ENCODE results near the gene LPAR2.
A peak's percentile ranks its signal among the peaks of the same experiment; 100 is the strongest.
"Not testable (repeated sequence)": the region's sequence is repeated elsewhere in the genome, so short reads cannot be mapped to it uniquely, and the experiment has no call there.

LPAR2 gene

GRCh38 chr19:19628501-19629134, 598 bp upstream of the LPAR2 start:
- H3K27me3 Mint-ChIP-seq: no peaks in the 10 kb centered on the region
- ATAC-seq: peak; percentile 47
- no peaks in the 10 kb centered on the region for H3K9me3 Mint-ChIP-seq
- peak; percentile 57 for DNase-seq
- H3K36me3 Mint-ChIP-seq (ENCODE audit: low read depth): peaks cover 16% of the 10 kb centered on the region
- H3K4me3 Mint-ChIP-seq: peak overlapping the region; percentile 54
- H3K27ac Mint-ChIP-seq: peak overlapping the region; percentile 73
- H3K4me1 Mint-ChIP-seq: peaks cover 22% of the 10 kb centered on the region

DNA sequence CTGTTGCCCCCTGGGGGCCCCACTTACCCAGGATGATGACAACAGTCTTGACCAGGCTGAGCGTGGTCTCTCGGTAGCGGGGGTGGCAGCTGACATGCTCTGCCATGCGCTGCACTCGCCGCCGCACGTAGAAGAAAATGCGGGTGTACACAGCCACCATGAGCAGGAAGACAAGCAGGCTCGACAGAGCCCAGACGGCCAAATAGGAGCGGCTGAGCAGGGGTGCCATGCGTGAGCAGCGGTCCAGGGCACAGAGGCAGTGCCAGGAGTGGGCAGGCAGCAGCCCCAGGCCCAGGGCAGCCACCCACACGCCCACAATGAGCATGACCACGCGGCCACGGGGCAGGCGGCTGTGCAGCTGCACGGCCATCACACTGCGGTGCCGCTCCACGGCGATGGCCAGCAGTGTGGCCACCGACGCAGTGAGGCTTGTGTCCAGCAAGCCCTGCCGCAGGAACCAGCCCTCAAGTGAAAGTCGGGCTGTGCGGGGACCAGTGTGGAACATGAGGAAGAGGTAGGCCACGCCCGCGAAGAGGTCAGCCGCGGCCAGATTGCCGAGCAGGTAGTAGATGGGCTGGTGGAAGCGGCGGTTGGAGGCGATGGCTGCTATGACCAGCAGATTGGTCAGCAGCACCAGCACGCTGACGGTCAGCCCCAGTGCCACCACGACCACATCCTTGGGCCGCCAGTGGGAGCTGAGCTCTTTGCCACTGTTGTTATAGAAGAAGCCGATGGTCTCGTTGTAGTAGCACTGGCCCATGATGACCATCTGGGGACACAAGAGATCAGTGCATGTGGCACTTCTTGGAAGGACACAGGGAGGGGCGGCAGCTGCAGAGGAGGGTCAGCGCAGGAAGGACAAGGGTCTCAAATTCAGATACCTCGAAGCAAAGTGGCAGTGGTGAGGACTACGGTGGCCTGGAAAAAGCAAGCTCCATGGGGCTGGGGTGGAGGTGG, 1.2 kb downstream of the LPAR2 start:
- DNase-seq: no peak
- ATAC-seq: no peak
- peak overlapping the region; percentile 85 for H3K4me3 Mint-ChIP-seq
- no peaks in the 10 kb centered on the region for H3K27me3 Mint-ChIP-seq
- H3K4me1 Mint-ChIP-seq: peaks cover 22% of the 10 kb centered on the region
- peak overlapping the region; percentile 91 for H3K27ac Mint-ChIP-seq
- no peaks in the 10 kb centered on the region for H3K9me3 Mint-ChIP-seq
- H3K36me3 Mint-ChIP-seq (ENCODE audit: low read depth): peaks cover 9% of the 10 kb centered on the region

DNA sequence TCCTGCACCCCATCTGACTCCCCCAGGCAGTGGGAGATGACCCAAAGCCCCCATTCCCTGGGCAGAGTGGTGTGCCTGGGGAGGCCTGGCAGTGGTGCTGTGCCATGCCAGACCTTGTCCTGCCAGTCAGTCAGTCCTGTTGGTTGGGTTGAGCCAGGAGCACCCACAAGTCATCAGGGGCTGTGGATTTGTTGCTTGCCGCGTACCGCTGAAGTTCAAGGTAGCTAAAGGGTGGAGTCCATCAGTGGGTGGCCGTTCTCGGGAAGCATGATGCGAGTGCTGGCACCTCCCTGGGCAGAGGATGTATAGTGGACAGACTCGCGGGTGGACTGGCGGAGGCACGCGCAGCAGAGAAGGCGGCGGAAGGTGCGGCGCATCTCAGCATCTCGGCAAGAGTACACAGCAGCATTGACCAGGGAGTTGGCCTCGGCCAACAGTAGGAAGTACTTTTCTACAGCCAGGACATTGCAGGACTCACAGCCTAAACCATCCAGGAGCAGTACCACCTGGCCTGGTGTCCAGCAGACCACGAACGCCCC, 3.9 kb downstream of the LPAR2 start:
- no peak overlapping the region for H3K27ac Mint-ChIP-seq
- H3K9me3 Mint-ChIP-seq: no peaks in the 10 kb centered on the region
- peaks cover 27% of the 10 kb centered on the region for H3K4me1 Mint-ChIP-seq
- no peak overlapping the region for H3K4me3 Mint-ChIP-seq
- no peaks in the 10 kb centered on the region for H3K27me3 Mint-ChIP-seq
- no peak for DNase-seq
- no peak for ATAC-seq
- peaks cover 6% of the 10 kb centered on the region for H3K36me3 Mint-ChIP-seq (ENCODE audit: low read depth)

DNA sequence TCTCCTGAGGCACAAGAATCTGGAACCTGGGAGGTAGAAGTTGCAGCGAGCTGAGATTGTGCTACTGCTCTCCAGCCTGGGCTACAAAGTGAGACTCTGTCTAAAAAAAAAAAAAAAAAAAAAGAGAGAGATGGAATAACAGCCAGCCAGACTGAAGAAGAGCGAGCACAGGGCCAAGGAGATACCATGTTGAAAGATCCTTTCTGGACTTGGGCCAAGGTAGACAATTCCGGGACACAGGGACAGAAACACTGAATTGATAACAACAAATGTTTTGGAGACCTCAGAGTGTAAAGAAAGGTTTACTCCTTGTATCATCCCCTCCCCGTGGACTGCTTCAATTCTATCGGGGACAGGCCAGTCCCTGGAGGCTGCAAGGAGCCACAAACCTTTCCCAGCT, 4.6 kb downstream of the LPAR2 start:
- no peaks in the 10 kb centered on the region for H3K27me3 Mint-ChIP-seq
- DNase-seq (no peak), ATAC-seq (no peak)
- peaks cover 28% of the 10 kb centered on the region for H3K4me1 Mint-ChIP-seq
- no peak overlapping the region for H3K4me3 Mint-ChIP-seq
- H3K36me3 Mint-ChIP-seq (ENCODE audit: low read depth): peaks cover 4% of the 10 kb centered on the region
- H3K27ac Mint-ChIP-seq: no peak overlapping the region
- H3K9me3 Mint-ChIP-seq: no peaks in the 10 kb centered on the region

GRCh38 chr19:19619849-19620210, 8.2 kb downstream of the LPAR2 start:
- H3K4me3 Mint-ChIP-seq: no peak overlapping the region
- no peak overlapping the region for H3K27ac Mint-ChIP-seq
- peaks cover 36% of the 10 kb centered on the region for H3K4me1 Mint-ChIP-seq
- H3K9me3 Mint-ChIP-seq: no peaks in the 10 kb centered on the region
- ATAC-seq (no peak), DNase-seq (no peak)
- no peaks in the 10 kb centered on the region for H3K27me3 Mint-ChIP-seq
- no peaks in the 10 kb centered on the region for H3K36me3 Mint-ChIP-seq (ENCODE audit: low read depth)

GRCh38 chr19:19619181-19619848, 8.7 kb downstream of the LPAR2 start:
- H3K9me3 Mint-ChIP-seq: no peaks in the 10 kb centered on the region
- H3K27ac Mint-ChIP-seq: no peak overlapping the region
- no peak for ATAC-seq
- H3K4me1 Mint-ChIP-seq: peaks cover 41% of the 10 kb centered on the region
- H3K36me3 Mint-ChIP-seq (ENCODE audit: low read depth): no peaks in the 10 kb centered on the region
- H3K27me3 Mint-ChIP-seq: no peaks in the 10 kb centered on the region
- no peak for DNase-seq
- peak overlapping the region; percentile 88 for H3K4me3 Mint-ChIP-seq

DNA sequence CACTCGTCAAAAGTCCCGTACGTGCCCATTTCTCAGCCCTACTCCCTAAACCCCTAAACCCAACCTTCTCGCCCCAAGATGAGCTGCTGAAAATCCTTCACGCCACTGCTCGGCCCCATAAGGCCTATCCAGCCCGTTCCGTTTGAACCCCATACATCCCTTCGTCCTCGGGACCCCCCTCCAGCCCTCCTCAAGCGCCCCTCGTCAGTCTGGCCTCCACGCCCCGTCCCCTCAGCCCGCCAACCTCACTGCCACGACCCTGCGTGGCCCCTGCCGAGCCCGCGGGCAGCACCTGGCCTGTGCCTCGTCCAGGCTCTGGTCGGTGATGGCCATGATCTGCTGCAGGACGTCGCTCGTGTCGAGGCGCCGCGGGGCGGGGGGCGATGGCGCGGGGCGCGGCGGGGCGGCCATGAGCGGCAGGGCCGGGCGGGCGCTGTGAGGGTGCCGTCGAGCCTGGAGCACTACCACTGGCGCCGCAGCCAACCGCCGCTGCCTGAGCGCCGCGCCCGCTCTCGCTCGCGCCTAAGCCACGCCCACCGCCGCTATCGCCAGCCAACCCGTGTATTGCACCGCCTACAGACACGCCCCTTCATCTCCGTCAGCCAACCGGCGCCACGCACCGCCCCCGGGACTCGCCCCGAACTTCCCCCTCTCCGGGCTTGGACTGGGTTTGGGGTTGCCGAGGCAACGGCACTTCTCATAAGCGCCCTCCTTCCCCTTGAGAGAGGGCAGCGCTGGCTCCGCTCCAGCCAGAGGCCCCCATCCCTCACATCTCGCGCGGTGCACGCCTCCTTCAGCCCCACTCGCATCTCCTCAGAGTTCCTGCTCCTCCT, 9.6 kb downstream of the LPAR2 start, which contains the start of gene PBX4:
Gene PBX4, minus strand, starts transcription at position 469 of the 833 bp plus-strand sequence. Its CDS starts 58 bp downstream, at position 411.
- ATAC-seq (peak; percentile 94), DNase-seq (peak; percentile 99)
- Mint-ChIP-seq H3K27ac (peak within 1 kb of the TSS; percentile 82), H3K27me3 (no peaks in the 10 kb centered on the region), H3K4me3 (peak within 1 kb of the TSS; percentile 88), H3K9me3 (no peaks in the 10 kb centered on the region), H3K4me1 (peaks cover 47% of the 10 kb centered on the region), H3K36me3 (ENCODE audit: low read depth) (no peaks in the 10 kb centered on the region)

GRCh38 chr19:19615086-19615485, 12.9 kb downstream of the LPAR2 start:
- no peak overlapping the region for H3K4me3 Mint-ChIP-seq
- no peaks in the 10 kb centered on the region for H3K36me3 Mint-ChIP-seq (ENCODE audit: low read depth)
- H3K27me3 Mint-ChIP-seq: no peaks in the 10 kb centered on the region
- H3K27ac Mint-ChIP-seq: peak overlapping the region; percentile 50
- ATAC-seq (peak; percentile 67), DNase-seq (peak; percentile 29)
- H3K9me3 Mint-ChIP-seq: no peaks in the 10 kb centered on the region
- peaks cover 48% of the 10 kb centered on the region for H3K4me1 Mint-ChIP-seq

DNA sequence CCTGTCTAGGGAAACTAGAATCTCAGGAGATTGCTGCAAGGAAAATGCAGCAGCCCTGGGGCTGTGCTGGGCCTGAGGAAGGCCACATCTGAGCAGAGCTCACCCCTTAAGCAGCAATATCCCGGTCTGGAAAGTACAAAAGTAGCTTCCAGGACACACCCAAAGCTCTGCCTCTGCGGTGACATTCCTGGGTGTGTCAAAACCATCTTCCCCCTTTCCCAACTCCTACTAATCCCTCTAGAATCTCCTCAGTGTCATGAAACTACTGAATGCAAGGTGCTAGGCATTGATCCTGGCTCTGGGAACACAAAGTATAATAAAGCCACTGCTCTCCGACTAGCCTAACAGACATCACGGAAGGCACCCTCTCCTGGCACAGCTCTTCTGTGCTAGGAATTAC, 14.5 kb downstream of the LPAR2 start:
- Mint-ChIP-seq H3K4me3 (no peak overlapping the region), H3K4me1 (peaks cover 42% of the 10 kb centered on the region), H3K27me3 (no peaks in the 10 kb centered on the region), H3K27ac (no peak overlapping the region), H3K36me3 (ENCODE audit: low read depth) (peaks cover 5% of the 10 kb centered on the region), H3K9me3 (no peaks in the 10 kb centered on the region)
- ATAC-seq: no peak
- DNase-seq: no peak

DNA sequence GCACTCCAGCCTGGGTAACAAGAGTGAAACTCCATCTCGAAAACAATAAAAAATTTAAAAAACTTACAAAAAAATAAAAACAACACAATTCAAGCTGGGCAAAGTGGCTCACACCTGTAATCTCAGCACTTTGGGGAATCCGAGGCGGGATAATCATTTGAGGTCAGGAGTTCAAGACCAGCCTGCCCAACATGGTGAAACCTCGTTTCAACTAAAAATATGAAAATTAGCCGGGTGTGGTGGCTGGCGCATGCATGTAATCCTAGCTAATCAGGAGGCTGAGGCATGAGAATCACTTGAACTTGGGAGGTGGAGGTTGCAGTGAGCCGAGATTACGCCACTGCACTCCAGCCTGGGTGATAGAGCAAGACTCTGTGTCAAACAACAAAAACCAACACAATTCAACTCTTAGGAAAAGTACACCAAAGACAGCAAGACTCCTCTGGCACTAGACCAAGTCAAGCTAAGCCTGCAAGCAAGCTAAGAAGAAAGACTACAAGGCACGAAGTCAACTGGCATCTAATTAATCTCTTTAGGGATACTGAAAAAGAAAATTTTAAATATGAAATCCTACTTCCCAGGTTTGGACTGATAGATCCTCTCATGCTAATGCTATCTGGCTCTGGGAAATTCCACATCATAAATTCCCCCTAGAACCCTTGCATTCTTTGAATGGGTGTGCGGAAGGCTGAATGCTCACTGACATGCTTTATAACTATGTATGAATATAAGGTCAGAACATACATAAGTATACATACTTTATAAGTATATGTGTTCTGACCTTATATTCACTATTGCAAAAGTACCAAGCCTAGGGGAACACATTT, 17.4 kb downstream of the LPAR2 start:
- Mint-ChIP-seq H3K4me1 (peaks cover 35% of the 10 kb centered on the region), H3K27ac (no peak overlapping the region), H3K27me3 (no peaks in the 10 kb centered on the region), H3K4me3 (no peak overlapping the region), H3K9me3 (no peaks in the 10 kb centered on the region), H3K36me3 (ENCODE audit: low read depth) (peaks cover 8% of the 10 kb centered on the region)
- DNase-seq (no peak), ATAC-seq (no peak)

DNA sequence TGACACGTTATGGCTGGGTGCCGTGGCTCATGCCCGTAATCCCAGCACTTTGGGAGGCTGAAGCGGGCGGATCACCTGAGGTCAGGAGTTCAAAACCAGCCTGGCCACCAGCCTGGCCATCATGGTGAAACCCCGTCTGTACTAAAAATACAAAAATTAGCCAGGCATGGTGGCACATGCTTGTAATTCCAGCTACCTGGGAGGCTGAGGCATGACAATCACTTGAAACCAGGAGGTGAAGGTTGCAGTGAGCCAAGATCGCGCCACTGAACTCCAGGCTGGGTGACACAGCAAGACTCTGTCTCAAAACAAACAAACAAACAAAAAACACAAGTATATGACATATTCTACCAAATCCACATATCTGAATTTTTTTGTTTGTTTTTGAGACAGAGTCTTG, 21.3 kb downstream of the LPAR2 start:
- H3K4me1 Mint-ChIP-seq: peaks cover 38% of the 10 kb centered on the region
- DNase-seq; H3K9me3 Mint-ChIP-seq; H3K27ac Mint-ChIP-seq; H3K27me3 Mint-ChIP-seq; H3K4me3 Mint-ChIP-seq; ATAC-seq; H3K36me3 Mint-ChIP-seq (ENCODE audit: low read depth): not testable (repeated sequence)

- ATAC-seq (peak; percentile 75), DNase-seq (no peak)
- Mint-ChIP-seq H3K4me1 (peaks cover 44% of the 10 kb centered on the region), H3K36me3 (ENCODE audit: low read depth) (peaks cover 9% of the 10 kb centered on the region), H3K9me3 (no peaks in the 10 kb centered on the region), H3K27ac (peak overlapping the region; percentile 20), H3K27me3 (no peaks in the 10 kb centered on the region), H3K4me3 (no peak overlapping the region)
Observed at GRCh38 chr19:19606021-19606420, 22.0 kb downstream of the LPAR2 start.

GRCh38 chr19:19602713-19603324, 25.2 kb downstream of the LPAR2 start:
- Mint-ChIP-seq H3K4me3 (no peak overlapping the region), H3K4me1 (peaks cover 68% of the 10 kb centered on the region), H3K27ac (peak overlapping the region; percentile 87), H3K36me3 (ENCODE audit: low read depth) (peaks cover 5% of the 10 kb centered on the region), H3K9me3 (no peaks in the 10 kb centered on the region), H3K27me3 (no peaks in the 10 kb centered on the region)
- DNase-seq: no peak
- ATAC-seq: no peak
